Suprapubic skin (tissue), 4 donors: ENCODE results near the gene CREB3L4. TPM values are rescaled to one million over a fixed set of nuclear protein-coding genes. Genes with fewer than 3 reads are reported as not detected.

Experiments used
- DNase-seq, 2 donors: peaks; one replicate each; pipeline ENCODE4 v3.0.0-alpha.2; 2019; ENCODE audit warnings: low spot score in 2 of 2
- H3K27ac ChIP-seq: fragments of 200-600 bp; sonication (generic); one replicate; pipeline ENCODE4 v1.5.1; 2019
- H3K27me3 ChIP-seq: fragments of 200-600 bp; sonication (generic); one replicate; pipeline ENCODE4 v1.5.1; 2019
- H3K36me3 ChIP-seq: fragments of 200-600 bp; sonication (generic); one replicate; pipeline ENCODE4 v1.5.1; 2019
- H3K4me1 ChIP-seq: fragments of 200-600 bp; sonication (generic); one replicate; pipeline ENCODE4 v1.5.1; 2019
- H3K4me3 ChIP-seq: fragments of 200-600 bp; sonication (generic); one replicate; pipeline ENCODE4 v1.5.1; 2019; ENCODE audit warnings: mild to moderate bottlenecking
- H3K9me3 ChIP-seq: fragments of 200-600 bp; sonication (generic); one replicate; pipeline ENCODE4 v1.5.1; 2019
- CTCF ChIP-seq, 2 donors: fragments of 200-600 bp in 1 of 2; fragments of 450-650 bp in 1 of 2; sonication (generic) in 1 of 2; IDR thresholded peaks; one replicate each; pipeline ENCODE4 v1.5.1; 2016 to 2019; ENCODE audit warnings: antibody characterized with exemption in 2 of 2, mild to moderate bottlenecking in 1 of 2, moderate library complexity in 1 of 2
- EP300 ChIP-seq: sonication (generic); formaldehyde crosslinking; IDR thresholded peaks from one replicate; pipeline ENCODE4 v1.6.1; 2017; ENCODE audit warnings: antibody characterized with exemption
- POLR2A ChIP-seq, 2 donors: fragments of 450-650 bp; IDR thresholded peaks; one replicate each; pipeline ENCODE4 v1.6.1; 2017; ENCODE audit warnings: antibody characterized with exemption in 2 of 2, mild to moderate bottlenecking in 2 of 2, moderate library complexity in 2 of 2
- POLR2AphosphoS5 ChIP-seq, 3 donors: sonication (generic); formaldehyde crosslinking; IDR thresholded peaks; one replicate each; pipeline ENCODE4 v1.6.1; 2017; ENCODE audit warnings: antibody characterized with exemption in 3 of 3
- WGBS: methylation state at CpG from one replicate; pipeline ENCODE4 v1.1.5; 2018; 5-methylcytosine and 5-hydroxymethylcytosine counted together
- total RNA-seq, 4 donors: library from RNA; depleted of rRNA; stranded (reverse); fragments of >200 nt; gene quantifications; one replicate each; pipeline ENCODE4 v1.1.0, GENCODE V29; 2016

The CREB3L4 gene
- total RNA-seq, 4 donors from 2014 or later: 16.6 to 41.0 (median 20.3) TPM

GRCh38 chr1:153938996-153939395, 28.7 kb upstream of the CREB3L4 start:
- Histone ChIP-seq H3K36me3 (peaks cover 83% of the 10 kb centered on the region), H3K9me3 (no peaks in the 10 kb centered on the region), H3K27me3 (no peaks in the 10 kb centered on the region), H3K4me1 (peaks cover 3% of the 10 kb centered on the region), H3K4me3 (no peak overlapping the region), H3K27ac (no peak overlapping the region)
- no peak for DNase-seq
- WGBS: 75% methylated on average over 3 of the region's 3 CpGs
- no peak for TF ChIP-seq EP300
- TF ChIP-seq CTCF (IDR thresholded peaks at IDR 0.05): no peak
- no peak for TF ChIP-seq POLR2A (IDR thresholded peaks at IDR 0.05)
- no peak for TF ChIP-seq POLR2AphosphoS5 (IDR thresholded peaks at IDR 0.05)

- DNase-seq: no peak
- Histone ChIP-seq H3K4me1 (peaks cover 8% of the 10 kb centered on the region), H3K9me3 (no peaks in the 10 kb centered on the region), H3K4me3 (no peak overlapping the region), H3K36me3 (peaks cover 80% of the 10 kb centered on the region), H3K27ac (no peak overlapping the region), H3K27me3 (no peaks in the 10 kb centered on the region)
- 84% methylated on average over 9 of the region's 12 CpGs for WGBS
- TF ChIP-seq POLR2A (IDR thresholded peaks at IDR 0.05) (no peak), POLR2AphosphoS5 (IDR thresholded peaks at IDR 0.05) (no peak), CTCF (IDR thresholded peaks at IDR 0.05) (no peak), EP300 (no peak)
Measured at GRCh38 chr1:153939476-153939875, 28.2 kb upstream of the CREB3L4 start.

GRCh38 chr1:153940756-153941155, 26.9 kb upstream of the CREB3L4 start:
- TF ChIP-seq POLR2A (IDR thresholded peaks at IDR 0.05) (no peak), CTCF (IDR thresholded peaks at IDR 0.05) (no peak), POLR2AphosphoS5 (IDR thresholded peaks at IDR 0.05) (no peak), EP300 (no peak)
- H3K4me1 ChIP-seq: peaks cover 21% of the 10 kb centered on the region
- no peaks in the 10 kb centered on the region for H3K9me3 ChIP-seq
- no peaks in the 10 kb centered on the region for H3K27me3 ChIP-seq
- H3K27ac ChIP-seq: no peak overlapping the region
- no peak for DNase-seq
- H3K36me3 ChIP-seq: peaks cover 68% of the 10 kb centered on the region
- H3K4me3 ChIP-seq: no peak overlapping the region
- WGBS: 97% methylated on average over 8 of the region's 8 CpGs

GRCh38 chr1:153941826-153942725, 25.6 kb upstream of the CREB3L4 start:
- no peaks in the 10 kb centered on the region for H3K27me3 ChIP-seq

More at GRCh38 chr1:153941826-153942725, 25.6 kb upstream of the CREB3L4 start:
- H3K4me3 ChIP-seq: no peak overlapping the region
- 94% methylated on average over 34 of the region's 34 CpGs for WGBS
- no peaks in the 10 kb centered on the region for H3K9me3 ChIP-seq
- DNase-seq: peak in 1 of 2 donors; percentile 61
- H3K36me3 ChIP-seq: peaks cover 55% of the 10 kb centered on the region
- H3K4me1 ChIP-seq: peaks cover 26% of the 10 kb centered on the region
- TF ChIP-seq EP300 (no peak), POLR2A (IDR thresholded peaks at IDR 0.05) (no peak), POLR2AphosphoS5 (IDR thresholded peaks at IDR 0.05) (no peak), CTCF (IDR thresholded peaks at IDR 0.05) (no peak)
- no peak overlapping the region for H3K27ac ChIP-seq
